ENCODE measurements around the gene ANKMY1.

The ANKMY1 gene

GRCh38 chr2:240557808-240558207, at the start of gene ANKMY1:
TSS of gene ANKMY1 (minus strand) at chr2:240557988. CDS start at chr2:240557335, 653 bp downstream.
- DNase-seq (ENCODE audit: low read depth): peak; percentile 80

- DNase-seq (ENCODE audit: low read depth): no peak
Measured at GRCh38 chr2:240605867-240606743, 48.3 kb upstream of the ANKMY1 start.

GRCh38 chr2:240604939-240605716, 47.3 kb upstream of the ANKMY1 start:
- DNase-seq (ENCODE audit: low read depth): no peak

GRCh38 chr2:240604291-240604938, 46.6 kb upstream of the ANKMY1 start:
- peak; percentile 74 for DNase-seq (ENCODE audit: low read depth)

- no peak for DNase-seq (ENCODE audit: low read depth)
Measured at GRCh38 chr2:240603846-240604245, 46.1 kb upstream of the ANKMY1 start.

- no peak for DNase-seq (ENCODE audit: low read depth)
Measured at GRCh38 chr2:240603081-240603835, 45.5 kb upstream of the ANKMY1 start.

DNA sequence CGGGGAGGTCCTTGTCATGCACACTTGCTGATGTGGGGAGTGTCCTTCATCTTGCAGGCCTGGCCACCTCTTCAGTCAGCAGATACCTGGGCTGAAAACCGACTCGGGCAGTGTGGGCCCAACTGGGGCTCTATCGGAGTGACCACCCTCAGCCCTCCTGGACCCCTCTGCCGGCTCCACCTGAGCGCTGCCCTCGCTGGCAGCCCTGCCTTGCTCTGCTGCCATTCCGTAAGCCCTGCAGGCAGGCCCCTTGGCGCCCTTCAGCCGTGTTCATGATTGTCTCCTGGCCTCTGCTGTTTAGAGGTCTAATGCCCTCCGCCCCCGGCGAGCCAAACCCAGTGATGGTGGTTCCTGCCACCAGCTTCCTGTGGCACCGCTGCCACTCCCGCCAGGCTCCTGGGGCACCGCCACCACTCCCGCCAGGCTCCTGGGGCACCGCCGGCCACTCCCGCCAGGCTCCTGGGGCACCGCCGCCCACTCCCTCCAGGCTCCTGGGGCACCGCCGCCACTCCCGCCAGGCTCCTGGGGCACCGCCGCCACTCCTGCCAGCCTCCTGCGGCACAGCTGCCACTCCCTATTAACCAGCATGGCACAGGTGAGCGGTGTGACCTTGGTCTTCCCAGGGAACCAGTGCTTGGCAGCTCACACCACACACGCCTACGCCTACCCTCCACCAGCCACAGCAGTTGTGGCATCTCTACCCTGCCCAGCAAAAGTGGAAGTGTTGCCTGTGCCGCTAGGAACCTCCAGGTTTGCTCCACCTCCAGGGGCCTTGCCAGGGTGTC, 44.7 kb upstream of the ANKMY1 start:
- no peak for DNase-seq (ENCODE audit: low read depth)

GRCh38 chr2:240601831-240602160, 44.0 kb upstream of the ANKMY1 start:
- DNase-seq (ENCODE audit: low read depth): no peak

GRCh38 chr2:240601061-240601830, 43.5 kb upstream of the ANKMY1 start:
- DNase-seq (ENCODE audit: low read depth): no peak

DNA sequence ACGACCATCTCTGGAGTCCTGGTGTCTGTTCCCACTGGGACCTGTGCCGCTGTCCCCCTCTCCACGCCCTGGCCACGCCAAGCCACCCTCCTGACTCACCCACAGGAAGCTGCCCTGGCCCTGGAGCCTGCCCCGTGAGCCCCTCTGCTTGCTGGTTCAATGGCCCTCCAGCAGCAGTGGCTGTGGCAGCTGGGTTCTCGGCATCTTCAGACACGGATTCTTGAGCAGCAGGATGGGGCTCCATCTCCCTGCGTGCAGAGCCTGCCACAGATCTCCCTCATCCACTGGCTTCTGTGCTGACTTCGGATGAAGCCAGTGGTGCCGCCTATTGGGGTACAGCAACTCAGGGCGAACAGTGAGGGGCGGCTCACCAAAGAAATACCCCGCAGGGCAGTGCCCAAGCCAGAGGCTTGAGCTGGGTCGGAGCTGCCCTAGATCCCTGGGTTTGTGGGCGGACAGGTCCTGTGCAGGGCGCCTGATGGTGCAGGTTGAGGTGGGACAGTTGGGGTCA, 42.7 kb upstream of the ANKMY1 start:
- no peak for DNase-seq (ENCODE audit: low read depth)

DNA sequence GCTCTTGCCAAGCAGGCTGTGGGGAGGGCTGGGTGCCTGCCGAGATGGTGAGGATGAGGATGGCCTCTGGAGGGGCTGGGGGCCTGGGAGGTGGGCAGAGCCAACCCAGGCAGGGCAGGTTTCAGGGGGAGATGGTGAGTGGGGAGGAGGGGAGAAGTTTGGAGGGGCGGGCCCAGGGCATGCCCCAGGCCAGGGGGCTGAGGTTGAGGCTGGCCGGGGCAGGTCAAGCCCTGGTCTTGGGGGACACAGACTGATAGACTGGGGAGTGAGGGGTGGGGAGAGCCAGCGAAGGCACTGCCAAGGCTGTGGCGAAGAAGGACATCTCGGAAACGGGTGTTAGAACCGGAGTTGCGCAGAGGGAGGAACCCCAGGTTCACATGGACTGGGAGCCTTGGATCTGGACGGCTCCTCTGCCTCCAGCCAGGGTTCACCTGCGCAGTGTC, 41.4 kb upstream of the ANKMY1 start:
- DNase-seq (ENCODE audit: low read depth): no peak

DNA sequence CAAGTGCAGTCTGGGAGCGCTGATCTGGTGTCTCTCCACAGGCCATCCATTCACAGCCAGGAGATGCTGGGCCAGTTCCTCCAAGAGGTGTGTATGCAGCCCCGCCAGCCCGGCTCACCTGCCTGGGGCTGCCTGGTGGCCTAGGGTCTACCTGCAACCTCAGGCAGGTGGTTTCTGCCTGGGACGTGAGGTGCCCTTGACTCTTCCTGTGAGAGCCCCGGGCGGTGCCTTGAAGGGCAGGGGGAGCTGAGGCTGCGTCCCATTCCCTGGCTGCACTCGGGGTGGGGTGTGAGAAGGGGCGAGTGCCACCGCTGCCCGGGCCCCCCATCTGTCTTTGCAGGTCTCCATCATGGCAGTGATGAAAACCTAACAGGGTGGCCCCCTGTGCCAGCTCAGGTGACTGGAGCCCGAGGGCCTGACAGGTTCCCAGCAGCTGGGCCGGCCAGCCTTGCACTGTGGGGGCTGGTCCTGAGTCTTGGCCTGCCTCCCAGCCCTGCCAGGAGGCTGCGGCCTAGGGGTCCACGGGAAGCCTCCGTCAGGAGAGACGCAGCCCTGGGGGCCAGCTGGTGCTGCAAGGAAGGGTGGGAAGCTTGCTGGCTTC, 40.6 kb upstream of the ANKMY1 start:
- DNase-seq (ENCODE audit: low read depth): no peak

DNA sequence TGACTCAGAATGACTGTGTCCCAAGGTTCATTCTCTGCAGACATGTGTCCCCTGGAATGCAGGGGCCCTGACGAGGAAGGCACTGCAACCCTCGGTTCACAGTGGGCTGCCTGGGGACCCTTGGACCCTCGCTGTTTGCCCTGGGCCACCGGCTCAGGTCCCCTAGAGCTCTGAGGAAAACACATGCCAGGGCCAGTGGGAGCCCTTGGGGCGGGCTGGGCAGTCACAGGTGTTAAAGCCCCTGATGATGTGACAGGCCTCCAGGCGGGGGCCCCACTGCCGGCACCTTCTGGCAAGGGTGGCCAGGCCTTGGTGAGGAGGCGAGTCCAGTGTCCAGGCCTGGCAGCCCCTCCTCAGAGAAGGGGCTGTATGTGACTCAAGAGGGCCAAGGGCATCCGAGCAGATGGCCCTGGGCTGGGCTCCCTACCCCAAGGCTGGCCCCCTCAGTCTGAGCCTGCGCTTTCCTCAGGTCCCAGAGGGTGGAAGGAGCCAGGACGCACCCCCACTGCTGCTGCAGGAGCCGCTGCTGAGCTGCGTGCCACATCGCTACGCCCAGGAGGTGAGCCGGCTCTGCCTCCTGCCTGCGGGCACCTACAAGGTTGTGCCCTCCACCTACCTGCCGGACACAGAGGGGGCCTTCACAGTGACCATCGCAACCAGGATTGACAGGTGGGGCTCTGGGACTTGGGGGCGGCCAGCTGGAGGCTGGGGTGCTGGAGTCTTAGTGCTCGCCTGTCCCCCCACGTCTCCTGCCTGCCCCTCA, 39.8 kb upstream of the ANKMY1 start:
- DNase-seq (ENCODE audit: low read depth): no peak

DNA sequence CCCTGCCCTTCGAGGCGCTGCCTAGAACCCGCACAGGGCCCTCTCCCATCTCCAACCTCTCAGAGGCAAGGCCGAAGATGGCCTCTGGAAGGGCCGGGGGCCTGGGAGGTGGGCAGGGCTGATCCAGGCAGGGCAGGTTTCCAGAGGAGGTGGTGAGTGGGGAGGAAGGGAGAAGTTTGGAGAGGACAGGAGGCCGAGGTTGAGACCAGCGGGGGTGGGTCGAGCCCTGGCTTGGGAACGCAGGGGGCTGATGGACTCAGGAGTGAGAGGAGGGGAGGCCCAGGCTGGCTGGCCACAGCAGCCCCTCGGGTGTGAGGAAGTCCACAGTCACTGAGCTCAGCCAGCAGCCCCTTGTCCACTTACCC, 39.2 kb upstream of the ANKMY1 start:
- no peak for DNase-seq (ENCODE audit: low read depth)

DNA sequence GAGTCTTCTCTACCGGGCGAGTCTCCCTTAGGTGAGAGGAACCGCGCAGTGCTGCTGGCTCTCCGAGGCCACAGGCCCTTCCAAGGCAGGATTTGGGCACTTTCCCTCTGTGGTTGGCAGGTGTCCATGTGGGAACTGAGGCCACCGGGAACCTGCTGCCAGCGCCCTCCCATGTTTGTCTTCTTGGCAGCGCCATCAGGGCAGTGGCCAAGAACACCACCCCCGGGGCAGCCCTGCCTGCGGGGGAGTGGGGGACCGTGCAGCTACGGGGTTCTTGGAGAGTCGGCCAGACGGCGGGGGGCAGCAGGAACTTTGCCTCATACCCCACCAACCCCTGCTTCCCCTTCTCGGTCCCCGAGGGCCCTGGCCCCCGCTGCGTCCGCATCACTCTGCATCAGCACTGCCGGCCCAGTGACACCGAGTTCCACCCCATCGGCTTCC, 38.7 kb upstream of the ANKMY1 start:
- DNase-seq (ENCODE audit: low read depth): no peak

DNA sequence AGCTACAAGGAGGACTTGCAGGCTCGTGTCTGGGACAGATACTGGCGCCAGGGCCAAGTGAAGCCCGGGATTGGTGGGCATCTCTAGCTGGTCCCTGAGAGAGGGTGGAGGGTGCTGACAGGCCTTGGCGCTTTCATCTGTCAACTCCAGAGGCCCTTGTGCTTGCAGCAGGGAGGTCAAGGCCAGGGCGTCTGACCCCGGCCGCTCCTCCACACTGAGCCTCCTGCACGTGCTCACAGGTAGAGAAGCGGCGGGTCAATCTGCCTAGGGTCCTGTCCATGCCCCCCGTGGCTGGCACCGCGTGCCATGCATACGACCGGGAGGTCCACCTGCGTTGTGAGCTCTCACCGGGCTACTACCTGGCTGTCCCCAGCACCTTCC, 38.3 kb upstream of the ANKMY1 start:
- DNase-seq (ENCODE audit: low read depth): no peak

DNA sequence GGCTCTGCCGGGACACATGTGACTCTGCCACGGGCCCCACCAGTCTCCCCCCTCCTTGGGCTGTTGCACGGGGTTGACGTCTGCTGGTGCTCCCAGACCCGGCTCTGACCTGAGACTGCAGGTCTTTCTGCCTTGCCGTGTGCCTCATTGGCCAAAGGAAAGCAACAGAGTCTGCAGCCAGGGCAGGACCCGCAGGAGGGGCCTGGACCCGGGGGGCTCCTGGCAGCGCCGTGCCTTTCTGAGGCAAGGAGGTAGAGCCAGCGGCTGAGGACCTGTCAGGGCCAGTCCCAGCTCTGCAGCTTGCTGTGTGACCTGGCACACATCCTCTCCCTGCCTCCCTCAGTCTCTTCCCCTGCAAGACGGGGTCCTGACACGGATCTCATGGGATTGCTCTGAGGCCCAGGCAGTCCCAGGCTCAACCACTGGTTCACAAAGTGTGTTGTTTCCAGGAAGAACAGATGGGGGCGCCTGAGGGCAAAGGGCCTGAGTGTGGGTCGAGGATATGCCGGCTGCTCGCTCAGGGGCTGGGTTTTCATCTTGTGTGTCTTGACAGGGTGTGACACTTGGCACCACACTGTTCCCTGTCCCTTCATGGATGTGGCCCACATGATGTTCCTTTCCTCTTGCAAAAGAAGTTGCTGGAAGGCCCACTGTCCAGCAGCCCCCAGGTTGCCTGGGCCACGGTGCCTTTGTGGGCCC, 37.7 kb upstream of the ANKMY1 start:
- peak; percentile 11 for DNase-seq (ENCODE audit: low read depth)
